Hematopoietic multipotent progenitor cell treated with erythropoietin and hydrocortisone succinate and interleukin-3 and kit ligand, for 4 days (in vitro differentiated cells): Measurements from ENCODE around the gene TMEM266.
A peak's percentile ranks its signal among the peaks of the same experiment; 100 is the strongest.

Source experiments
- DNase-seq: peaks from one replicate; pipeline ENCODE4 v3.0.0-alpha.2; 2015

The TMEM266 gene

GRCh38 chr15:76189106-76189505 is 129.3 kb downstream of the TMEM266 start:
- DNase-seq: no peak

- no peak for DNase-seq
Observed at GRCh38 chr15:76190070-76190564, 130.3 kb downstream of the TMEM266 start.

- DNase-seq: peak; percentile 89
Observed at GRCh38 chr15:76190751-76191538, 131.2 kb downstream of the TMEM266 start.

DNA sequence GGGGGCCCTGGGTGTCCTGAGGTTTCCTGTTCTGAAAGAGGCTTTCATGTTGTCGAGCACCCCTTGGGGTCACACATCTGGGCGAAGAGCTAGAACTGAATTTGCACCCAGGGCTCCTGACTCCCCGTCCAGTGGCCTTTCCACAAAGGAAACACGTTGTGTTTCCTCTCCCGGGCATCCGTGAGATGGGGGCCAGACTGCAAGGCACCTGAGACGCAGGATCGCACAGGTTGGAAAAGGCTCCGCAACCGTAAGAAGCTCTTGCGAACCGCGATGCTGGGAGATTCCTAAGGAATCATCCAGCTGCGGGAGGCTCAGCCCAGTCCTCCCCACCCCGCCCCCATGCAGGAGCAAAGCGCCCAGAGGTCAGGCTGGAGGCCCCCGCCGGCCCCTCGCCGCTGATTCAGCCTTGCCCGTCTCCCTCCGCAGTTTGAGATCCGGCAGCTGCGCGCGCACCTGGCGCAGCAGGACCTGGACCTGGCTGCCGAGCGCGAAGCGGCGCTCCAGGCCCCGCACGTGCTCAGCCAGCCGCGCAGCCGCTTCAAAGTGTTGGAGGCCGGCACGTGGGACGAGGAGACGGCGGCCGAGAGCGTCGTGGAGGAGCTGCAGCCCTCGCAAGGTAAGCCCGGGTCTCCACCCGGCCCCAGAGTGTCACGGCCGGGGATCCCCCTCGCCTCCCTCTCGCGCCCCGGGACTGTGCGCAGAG is 131.9 kb downstream of the TMEM266 start:
- no peak for DNase-seq

DNA sequence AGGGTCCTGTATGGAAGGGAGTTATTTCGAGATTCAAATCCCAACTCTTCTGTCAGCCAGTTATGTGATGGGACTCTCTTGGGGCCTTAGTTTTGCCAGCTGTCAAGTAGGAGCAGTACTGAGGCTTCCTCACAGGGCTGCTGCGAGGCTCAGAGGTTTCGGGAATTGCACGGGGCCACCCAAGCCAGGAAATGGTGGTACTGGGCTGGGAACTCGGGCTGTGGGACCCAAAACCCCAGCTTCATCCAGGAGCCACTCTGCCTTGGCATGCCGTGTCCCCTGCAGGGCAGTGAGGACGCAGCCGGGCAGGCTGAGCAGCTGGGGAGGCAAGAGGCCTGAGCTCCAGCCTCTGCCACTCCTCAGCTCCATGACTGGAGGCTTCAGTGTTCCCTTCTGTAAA is 132.9 kb downstream of the TMEM266 start:
- DNase-seq: no peak

GRCh38 chr15:76193934-76194333 is 134.1 kb downstream of the TMEM266 start:
- DNase-seq: no peak

DNA sequence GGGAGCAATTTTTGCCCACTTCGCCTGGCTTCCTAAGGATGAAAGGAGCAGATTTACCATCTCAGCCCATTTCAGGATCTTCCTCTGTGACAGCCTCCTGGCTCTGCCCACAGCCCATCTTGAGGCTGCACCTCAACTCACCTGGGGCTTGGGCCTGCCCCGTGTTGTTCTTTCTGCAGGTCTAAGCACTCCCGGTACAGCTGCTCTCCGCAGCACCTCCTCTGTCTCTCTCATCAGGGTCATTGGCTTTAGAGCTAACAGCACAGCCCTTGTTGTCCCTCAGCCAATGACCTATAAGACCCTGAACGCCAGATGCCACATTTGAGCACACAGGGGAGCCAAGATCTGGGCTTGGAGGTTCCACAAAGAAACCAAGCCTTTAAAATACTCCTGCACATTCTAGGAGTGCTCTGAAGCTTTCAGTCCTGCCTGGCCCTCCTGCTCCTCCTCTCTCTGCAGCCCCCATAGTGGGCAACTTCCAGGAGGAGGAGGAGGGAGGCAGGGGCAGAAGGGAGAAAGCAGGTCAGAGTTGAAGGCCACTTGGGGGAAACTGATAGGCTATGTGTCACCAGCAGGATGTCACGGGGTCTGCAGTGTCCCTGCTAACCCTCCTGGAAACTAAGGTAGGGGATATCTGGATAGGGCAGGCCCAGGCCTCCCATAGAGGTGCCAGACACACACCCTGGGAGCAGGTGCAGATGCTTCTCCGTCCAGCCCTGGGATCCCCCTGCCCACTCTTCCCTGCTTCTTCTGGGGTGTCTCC is 135.9 kb downstream of the TMEM266 start:
- no peak for DNase-seq

DNA sequence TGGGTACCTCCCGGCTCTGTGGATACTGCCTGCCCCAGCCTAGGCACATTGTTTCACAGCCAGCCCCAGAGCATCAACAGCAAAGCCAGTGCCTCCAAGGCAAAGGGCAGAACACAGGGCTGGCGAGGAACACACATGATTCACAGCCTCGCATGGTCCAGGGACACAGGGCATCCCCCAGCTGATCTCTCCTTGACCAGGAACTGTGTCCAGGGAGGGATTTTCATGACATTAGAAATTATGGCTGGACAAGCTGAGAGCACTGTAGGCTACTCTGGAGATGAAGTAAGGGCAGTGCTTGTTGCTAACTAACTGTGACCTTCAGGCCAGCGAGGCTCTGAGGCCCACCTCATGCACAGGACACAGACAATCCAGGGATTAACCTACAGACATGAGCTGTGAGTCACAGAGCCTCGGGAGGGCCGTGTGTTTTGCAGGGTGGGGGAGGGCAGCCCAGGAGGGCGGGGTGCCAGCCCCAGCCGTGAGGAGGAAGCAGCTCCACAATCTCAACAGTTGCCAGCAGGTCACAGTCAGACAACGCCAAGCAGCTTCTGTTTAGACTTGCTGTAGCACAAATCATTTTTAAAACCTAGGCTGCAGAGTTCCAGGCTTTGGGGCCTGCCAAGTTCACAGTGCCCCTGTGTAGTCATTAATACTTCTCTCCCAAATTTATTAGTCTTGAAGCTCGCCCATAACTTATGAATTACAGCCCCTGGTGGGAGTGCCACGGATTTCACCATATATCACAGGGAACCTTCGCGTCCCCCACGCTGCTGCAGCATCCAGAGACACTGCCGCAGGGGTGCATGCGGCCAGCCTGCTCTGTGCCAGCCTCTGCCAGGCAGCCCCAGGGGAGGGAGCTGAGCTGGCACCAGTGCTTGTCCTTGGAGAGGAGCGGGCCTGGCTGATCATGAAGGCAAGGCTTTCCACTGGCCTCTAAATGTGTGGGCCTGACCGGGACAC is 136.8 kb downstream of the TMEM266 start:
- peak; percentile 78 for DNase-seq

- peak; percentile 23 for DNase-seq
Observed at GRCh38 chr15:76197703-76198455, 138.1 kb downstream of the TMEM266 start.

GRCh38 chr15:76198456-76199105 is 138.8 kb downstream of the TMEM266 start:
- no peak for DNase-seq

DNA sequence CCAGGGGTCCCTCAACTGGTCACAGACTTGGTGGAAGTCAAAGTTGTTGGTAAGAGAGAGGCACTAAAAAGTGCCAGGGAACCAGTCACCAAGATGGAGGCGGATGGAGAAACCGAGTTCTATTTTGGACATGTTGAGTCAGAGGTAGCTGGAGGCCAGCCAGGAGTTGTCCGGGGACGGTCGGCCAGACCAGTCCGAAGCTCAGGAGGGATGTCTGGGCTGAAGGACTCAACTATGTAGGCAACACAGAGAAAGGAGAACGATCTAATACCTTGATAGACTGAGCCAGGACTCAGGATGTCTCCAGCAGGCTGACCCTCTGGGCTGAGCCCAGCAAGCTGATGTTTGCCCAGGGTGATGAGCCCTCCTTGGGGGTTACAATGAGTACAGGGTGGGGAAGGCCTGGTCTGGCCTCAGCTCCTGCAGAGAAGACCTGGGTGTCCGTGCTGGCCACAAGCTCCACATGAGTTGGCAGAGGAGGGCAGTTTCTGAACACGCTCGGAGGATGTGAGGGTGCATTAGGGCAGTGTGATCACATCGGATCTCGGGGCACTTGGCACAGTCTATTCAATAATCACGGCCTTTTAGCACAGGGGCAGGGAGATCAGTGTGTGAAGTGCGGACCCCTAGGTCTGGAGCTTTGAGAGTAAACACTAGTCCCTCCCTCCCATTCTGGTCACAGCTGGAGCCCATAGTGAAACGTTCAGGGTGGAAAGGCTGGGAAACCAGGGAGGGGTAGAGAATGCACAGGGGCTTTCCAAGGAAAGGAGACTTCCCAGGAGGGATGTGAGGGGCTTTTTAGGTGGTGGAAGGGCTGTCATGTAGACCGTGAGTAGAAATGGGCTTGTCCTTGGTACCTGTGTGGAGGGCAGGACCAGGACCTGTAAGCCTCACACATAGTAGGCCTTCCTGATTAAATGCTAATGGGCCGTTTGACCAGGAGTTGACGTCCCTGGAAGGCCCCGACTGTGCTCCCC is 139.6 kb downstream of the TMEM266 start:
- no peak for DNase-seq

DNA sequence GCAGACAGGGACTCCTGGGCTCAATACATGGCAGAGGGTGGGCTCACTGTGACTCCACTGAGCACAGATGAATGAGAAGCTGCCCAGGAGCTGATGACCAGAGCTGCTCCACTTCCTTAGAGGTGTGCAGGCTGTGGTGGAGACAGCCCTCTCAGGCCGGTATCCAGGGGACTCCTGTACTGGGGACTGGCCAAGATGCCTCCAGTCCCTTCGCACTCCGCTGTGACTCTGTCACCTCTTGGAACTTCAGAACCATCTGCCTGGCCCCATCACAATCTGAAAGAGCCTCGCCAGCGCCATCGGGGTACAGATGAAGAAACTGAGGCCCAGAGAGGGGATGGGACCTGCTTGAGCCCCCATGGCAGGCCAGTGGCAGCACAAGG is 140.3 kb downstream of the TMEM266 start:
- DNase-seq: no peak

GRCh38 chr15:76200641-76201105 is 140.9 kb downstream of the TMEM266 start:
- DNase-seq: no peak

DNA sequence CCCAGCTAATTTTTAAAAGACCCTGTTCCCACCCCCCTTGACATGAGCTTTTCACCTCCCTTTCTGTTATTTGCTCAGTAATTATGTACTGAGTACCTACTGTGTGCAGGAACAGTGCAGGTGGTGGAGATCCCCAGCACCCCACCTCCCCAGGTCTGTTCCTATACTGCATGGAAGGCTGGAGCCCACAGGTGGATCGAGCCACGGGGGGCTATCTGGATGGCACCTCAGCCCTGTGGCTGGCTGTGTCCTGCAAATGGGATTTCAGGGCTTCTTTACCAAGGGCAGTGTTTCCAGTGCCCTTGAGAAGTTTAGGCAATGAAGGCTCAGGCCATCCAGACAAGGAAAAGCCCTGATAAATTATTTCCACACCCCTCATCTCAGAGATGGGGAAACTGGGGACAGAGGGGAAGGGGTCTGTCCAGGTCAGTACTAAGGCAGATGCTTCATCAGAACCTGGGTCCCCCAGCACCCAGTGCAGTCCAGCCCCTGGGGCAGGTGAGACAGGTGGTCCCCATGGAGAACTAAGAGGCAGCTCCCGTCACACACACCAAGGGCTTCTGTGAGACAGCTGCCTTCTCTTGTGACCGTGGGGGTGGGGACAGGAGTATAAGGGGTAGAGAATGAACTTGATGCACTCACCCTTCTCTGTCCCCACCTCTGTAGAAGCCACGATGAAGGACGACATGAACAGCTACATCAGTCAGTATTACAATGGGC is 141.9 kb downstream of the TMEM266 start:
- DNase-seq: no peak

DNA sequence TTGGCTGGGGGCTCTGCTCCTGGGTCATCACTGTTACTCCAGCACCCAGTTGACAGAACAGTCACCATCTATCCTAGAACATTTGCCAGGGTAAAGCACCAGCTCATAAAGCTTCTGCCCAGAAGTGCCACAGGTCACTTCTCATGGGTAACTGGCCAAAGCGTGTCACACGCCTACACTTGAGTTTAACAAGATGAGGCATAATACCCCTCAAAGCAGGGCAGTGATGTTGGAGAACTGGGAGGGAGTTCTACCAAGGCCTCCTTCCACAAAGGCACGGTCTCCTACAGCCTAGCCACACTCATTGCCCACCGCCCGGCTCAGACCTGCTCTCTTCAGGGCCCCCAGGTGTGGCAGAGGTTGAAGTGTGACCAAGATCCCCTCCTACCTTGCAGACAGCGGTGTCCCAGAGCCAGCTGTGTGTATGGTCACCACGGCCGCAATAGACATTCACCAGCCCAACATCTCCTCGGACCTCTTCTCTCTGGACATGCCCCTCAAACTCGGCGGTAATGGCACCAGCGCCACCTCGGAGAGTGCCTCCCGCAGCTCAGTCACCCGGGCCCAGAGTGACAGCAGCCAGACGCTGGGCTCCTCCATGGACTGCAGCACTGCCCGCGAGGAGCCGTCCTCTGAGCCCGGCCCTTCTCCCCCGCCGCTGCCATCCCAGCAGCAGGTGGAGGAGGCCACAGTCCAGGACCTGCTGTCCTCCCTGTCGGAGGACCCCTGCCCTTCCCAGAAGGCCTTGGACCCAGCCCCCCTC is 143.7 kb downstream of the TMEM266 start:
- DNase-seq: no peak

DNA sequence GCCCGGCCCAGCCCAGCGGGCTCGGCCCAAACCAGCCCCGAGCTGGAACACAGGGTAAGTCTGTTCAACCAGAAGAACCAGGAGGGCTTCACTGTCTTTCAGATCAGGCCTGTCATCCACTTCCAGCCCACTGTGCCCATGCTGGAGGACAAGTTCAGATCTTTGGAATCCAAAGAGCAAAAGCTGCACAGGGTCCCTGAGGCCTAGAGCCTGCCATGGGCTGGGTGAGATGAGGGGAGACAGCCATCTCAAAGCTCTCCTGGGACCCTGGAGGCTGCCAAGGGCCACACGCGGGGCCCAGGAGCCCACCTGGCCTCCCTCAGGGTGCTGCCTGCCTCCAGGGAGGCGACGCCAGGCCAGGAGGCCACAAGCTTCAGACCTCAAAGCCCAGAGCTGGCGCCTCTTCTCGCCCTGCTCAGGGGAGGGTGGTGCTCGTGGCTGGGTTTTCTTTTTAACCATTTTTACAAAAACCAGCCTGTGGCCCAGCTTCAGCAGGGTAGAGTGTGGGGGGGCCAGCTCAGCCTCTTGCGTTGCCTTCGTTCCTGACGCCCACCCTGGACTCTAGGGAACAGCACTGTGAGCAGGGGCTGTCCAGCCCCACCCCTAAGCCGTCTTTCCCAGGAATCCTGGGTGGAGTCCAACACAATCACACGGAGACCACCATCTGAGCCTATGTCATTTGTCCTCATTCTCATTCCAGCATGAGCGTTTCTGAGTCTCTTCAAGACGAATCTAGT is 144.5 kb downstream of the TMEM266 start:
- no peak for DNase-seq

DNA sequence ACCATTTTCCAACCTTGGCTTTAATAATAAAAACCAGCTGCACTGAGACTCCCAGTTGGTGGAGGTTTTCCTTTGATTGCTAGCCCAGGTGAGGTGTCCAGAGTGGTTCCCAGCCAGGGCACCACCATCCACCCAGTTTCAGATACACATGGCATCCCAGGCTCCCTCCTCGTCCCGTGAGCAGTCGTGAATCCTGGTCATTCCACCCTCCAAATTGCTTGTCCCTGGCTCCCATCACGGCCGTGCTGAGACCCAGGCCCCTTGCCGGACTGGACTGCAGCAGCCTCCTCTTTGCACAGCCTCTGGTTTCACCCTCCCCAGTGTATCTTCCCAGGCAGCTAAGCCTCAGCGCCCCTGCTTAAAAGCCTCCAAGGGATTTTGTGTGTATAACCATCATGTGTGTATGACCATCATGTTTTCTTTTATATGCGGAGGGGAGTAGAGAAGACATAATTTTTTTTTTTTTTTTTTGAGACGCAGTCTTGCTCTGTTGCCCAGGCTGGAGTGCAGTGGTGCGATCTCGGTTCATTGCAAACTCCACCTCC is 145.2 kb downstream of the TMEM266 start:
- DNase-seq: no peak
